ENCODE measurements around the gene CCNK.

CCNK gene

GRCh38 chr14:99508896-99509629 lies 27.9 kb downstream of the CCNK start:
- DNase-seq: no peak

- DNase-seq: no peak
Measured at GRCh38 chr14:99509871-99510555, 28.8 kb downstream of the CCNK start.

GRCh38 chr14:99510556-99511139 lies 29.4 kb downstream of the CCNK start:
- no peak for DNase-seq

GRCh38 chr14:99511421-99512109 lies 30.4 kb downstream of the CCNK start:
- DNase-seq: no peak

- DNase-seq: no peak
Measured at GRCh38 chr14:99512110-99512449, 30.9 kb downstream of the CCNK start.

- no peak for DNase-seq
Measured at GRCh38 chr14:99512571-99513182, 31.5 kb downstream of the CCNK start.

- no peak for DNase-seq
Measured at GRCh38 chr14:99513183-99513694, 32.0 kb downstream of the CCNK start.

- DNase-seq: no peak
Measured at GRCh38 chr14:99513946-99514551, 32.8 kb downstream of the CCNK start.

GRCh38 chr14:99514552-99515300 lies 33.5 kb downstream of the CCNK start:
- DNase-seq: no peak

- DNase-seq: no peak
Measured at GRCh38 chr14:99515301-99516155, 34.3 kb downstream of the CCNK start.

- DNase-seq: no peak
Measured at GRCh38 chr14:99516156-99516870, 35.1 kb downstream of the CCNK start.

GRCh38 chr14:99516871-99517642 lies 35.8 kb downstream of the CCNK start:
- no peak for DNase-seq

GRCh38 chr14:99517643-99518381 lies 36.6 kb downstream of the CCNK start:
- no peak for DNase-seq

- DNase-seq: peak; percentile 73
Measured at GRCh38 chr14:99518441-99519346, 37.5 kb downstream of the CCNK start.

- no peak for DNase-seq
Measured at GRCh38 chr14:99519347-99519881, 38.2 kb downstream of the CCNK start.

GRCh38 chr14:99519931-99520421 lies 38.8 kb downstream of the CCNK start:
- no peak for DNase-seq

- DNase-seq: no peak
Measured at GRCh38 chr14:99520571-99521081, 39.4 kb downstream of the CCNK start.

Data from NCI-H345 (cell line).